CD14-positive monocyte (primary cell): ENCODE measurements around the gene DRGX. TPM values are rescaled to one million over a fixed set of nuclear protein-coding genes. Genes with fewer than 3 reads are reported as not detected.
A peak's percentile ranks its signal among the peaks of the same experiment; 100 is the strongest.

Experiments used
- DNase-seq, 3 donors: peaks; one replicate each; pipeline ENCODE4 v3.0.0-alpha.2; 2011 to 2022
- H2AFZ ChIP-seq: 2 replicates; pipeline ENCODE4 v1.6.0; 2012; ENCODE audit warnings: mild to moderate bottlenecking, low read depth, low read length, inconsistent platforms; ENCODE audit not compliant: insufficient read depth, poor library complexity, severe bottlenecking
- H3K27ac ChIP-seq, 2 donors: 1 replicate in 1 of 2; 2 replicates in 1 of 2; pipeline ENCODE4 v1.5.1; 2012 to 2013; ENCODE audit warnings: low read length in 2 of 2, control low read depth in 1 of 2, inconsistent platforms in 1 of 2, low read depth in 1 of 2, mild to moderate bottlenecking in 1 of 2
- H3K27me3 ChIP-seq, 2 donors: one replicate each; pipeline versions ENCODE4 v1.6.0 to v1.6.1; 2011 to 2013; ENCODE audit warnings: low read length in 2 of 2; ENCODE audit not compliant: control insufficient read depth in 2 of 2, insufficient read depth in 2 of 2
- H3K36me3 ChIP-seq, 2 donors: replicated peaks in 1 of 2; 1 replicate in 1 of 2; 2 replicates in 1 of 2; pipeline versions ENCODE4 v1.5.1 to v1.6.1; 2012 to 2013; ENCODE audit warnings: low read length in 2 of 2, control low read depth in 1 of 2, inconsistent platforms in 1 of 2, mild to moderate bottlenecking in 1 of 2; ENCODE audit not compliant: insufficient read depth in 2 of 2, control insufficient read depth in 1 of 2
- H3K4me1 ChIP-seq, 2 donors: 1 replicate in 1 of 2; 2 replicates in 1 of 2; pipeline versions ENCODE4 v1.5.1 to v1.6.1; 2012 to 2013; ENCODE audit warnings: low read length in 2 of 2, control low read depth in 1 of 2, inconsistent platforms in 1 of 2, mild to moderate bottlenecking in 1 of 2, moderate library complexity in 1 of 2; ENCODE audit not compliant: insufficient read depth in 2 of 2, control insufficient read depth in 1 of 2
- H3K4me2 ChIP-seq: replicated peaks from 2 replicates; pipeline ENCODE3; 2012; ENCODE audit warnings: low read length, moderate library complexity, mild to moderate bottlenecking; ENCODE audit not compliant: poor library complexity, severe bottlenecking; ENCODE audit errors: extremely low read depth
- H3K4me3 ChIP-seq, 3 experiments: fragments of 200-600 bp in 1 of 3; sonication (generic) in 1 of 3; replicated peaks in 1 of 3; 1 replicate in 2 of 3; 2 replicates in 1 of 3; pipeline ENCODE4 v1.5.1; 2011 to 2013; ENCODE audit warnings: low read length in 3 of 3, mild to moderate bottlenecking in 3 of 3, control low read depth in 2 of 3, low read depth in 2 of 3, inconsistent platforms in 1 of 3, moderate library complexity in 1 of 3
- H3K79me2 ChIP-seq: 2 replicates; pipeline ENCODE4 v1.6.0; 2012; ENCODE audit warnings: mild to moderate bottlenecking, control low read depth, inconsistent platforms, low read length, moderate library complexity; ENCODE audit not compliant: insufficient read depth
- H3K9ac ChIP-seq: 2 replicates; pipeline ENCODE4 v1.6.0; 2017; ENCODE audit warnings: low read length, mild to moderate bottlenecking; ENCODE audit not compliant: insufficient read depth, poor library complexity, severe bottlenecking
- H3K9me3 ChIP-seq, 2 donors: replicated peaks in 1 of 2; 1 replicate in 1 of 2; 2 replicates in 1 of 2; pipeline versions ENCODE4 v1.5.1 to v1.6.1; 2012 to 2013; ENCODE audit warnings: low read length in 2 of 2, control low read depth in 1 of 2; ENCODE audit not compliant: control insufficient read depth in 1 of 2, insufficient read depth in 1 of 2
- H4K20me1 ChIP-seq: 2 replicates; pipeline ENCODE4 v1.6.0; 2012; ENCODE audit warnings: mild to moderate bottlenecking, low read length, control low read depth, moderate library complexity; ENCODE audit not compliant: insufficient read depth
- H3K27ac Mint-ChIP-seq, 7 donors: one replicate each; pipeline ENCODE4 v1.8.0; 2020; ENCODE audit warnings: mild to moderate bottlenecking in 7 of 7, mixed read lengths in 7 of 7, moderate library complexity in 6 of 7, inconsistent platforms in 2 of 7
- H3K27me3 Mint-ChIP-seq, 3 donors: one replicate each; pipeline ENCODE4 v1.8.0; 2021 to 2022; ENCODE audit warnings: low read depth in 3 of 3, mild to moderate bottlenecking in 3 of 3, mixed read lengths in 3 of 3, moderate library complexity in 3 of 3, inconsistent platforms in 1 of 3
- H3K36me3 Mint-ChIP-seq, 2 donors: one replicate each; pipeline ENCODE4 v1.8.0; 2020; ENCODE audit warnings: mixed read lengths in 2 of 2, inconsistent platforms in 1 of 2, mild to moderate bottlenecking in 1 of 2
- H3K4me1 Mint-ChIP-seq: one replicate; pipeline ENCODE4 v1.8.0; 2020; ENCODE audit warnings: mild to moderate bottlenecking, mixed read lengths
- H3K4me3 Mint-ChIP-seq, 2 donors: one replicate each; pipeline ENCODE4 v1.8.0; 2020; ENCODE audit warnings: mild to moderate bottlenecking in 2 of 2, mixed read lengths in 2 of 2, moderate library complexity in 1 of 2
- H3K9me3 Mint-ChIP-seq, 7 donors: one replicate each; pipeline ENCODE4 v1.8.0; 2020 to 2022; ENCODE audit warnings: mixed read lengths in 7 of 7, mild to moderate bottlenecking in 6 of 7, moderate library complexity in 6 of 7, inconsistent platforms in 2 of 7
- WGBS: methylation state at CpG from one replicate; pipeline ENCODE4 v1.1.5; 2013; ENCODE audit warnings: missing lambda C conversion rate; ENCODE audit not compliant: insufficient coverage; 5-methylcytosine and 5-hydroxymethylcytosine counted together
- intact Hi-C, 2 donors: fragments of 100-400 bp; cut with micrococcal nuclease; formaldehyde crosslinking; loops; one replicate each; pipeline versions ENCODE4 v1.15.0 to v1.15.1; 2023
- polyA plus RNA-seq, 3 donors: library from polyadenylated mRNA; depleted of rRNA in 1 of 3; unstranded in 2 of 3; stranded (reverse) in 1 of 3; fragments of 300-500 nt in 2 of 3; fragments of >200 nt in 1 of 3; fragmentation: Illumina TruSeq in 2 of 3; gene quantifications; 1 replicate in 2 of 3; 2 replicates in 1 of 3; pipeline ENCODE4 v1.2.3, GENCODE V29; 2012 to 2021
- TF ChIP-seq, protein P1 (sequence below): fragments of 200-600 bp; IDR thresholded peaks from one replicate; pipeline ENCODE4 v1.8.0; 2022; ENCODE audit warnings: antibody characterized with exemption, mild to moderate bottlenecking

Gene DRGX
- polyA plus RNA-seq, 3 donors, result not detected

DNA sequence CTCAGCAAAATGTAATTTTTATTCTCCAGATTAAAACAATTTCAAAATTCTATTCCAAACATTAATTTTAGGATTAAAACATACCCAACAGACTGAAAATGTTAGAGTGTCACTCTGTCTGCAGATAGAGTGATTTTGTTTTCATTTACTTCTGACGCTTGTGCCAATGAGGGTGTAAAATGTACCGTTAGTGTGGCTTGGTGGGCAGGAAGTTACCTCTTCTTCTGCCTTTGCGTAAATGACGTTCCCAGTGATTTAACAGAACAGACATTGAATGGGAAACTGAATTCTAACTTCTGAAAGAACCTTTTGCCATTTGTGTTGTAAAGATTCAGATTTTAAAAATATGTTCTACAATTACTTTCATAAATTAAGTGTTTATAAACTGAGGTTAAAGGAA lies 47.0 kb upstream of the DRGX start:
- no peak for DNase-seq
- intact Hi-C loops, result no loop called here
- WGBS, result 11% methylated on average over 2 of the region's 4 CpGs
- peaks cover 11 to 14% of the 10 kb centered on the region in 2 donors for H3K4me1 ChIP-seq
- Mint-ChIP-seq H3K36me3 (no peaks in the 10 kb centered on the region), H3K27me3 (peaks cover 5 to 11% (median 7%) of the 10 kb centered on the region in 3 donors), H3K4me3 (no peak overlapping the region), H3K4me1 (peaks cover 21% of the 10 kb centered on the region), H3K9me3 (peaks cover 1 to 10% (median 4%) of the 10 kb centered on the region in 7 donors), H3K27ac (no peak overlapping the region)
- no peaks in the 10 kb centered on the region for H3K36me3 ChIP-seq
- no peak overlapping the region for H3K4me3 ChIP-seq
- no peak overlapping the region for H3K27ac ChIP-seq
- TF ChIP-seq, protein P1, sequence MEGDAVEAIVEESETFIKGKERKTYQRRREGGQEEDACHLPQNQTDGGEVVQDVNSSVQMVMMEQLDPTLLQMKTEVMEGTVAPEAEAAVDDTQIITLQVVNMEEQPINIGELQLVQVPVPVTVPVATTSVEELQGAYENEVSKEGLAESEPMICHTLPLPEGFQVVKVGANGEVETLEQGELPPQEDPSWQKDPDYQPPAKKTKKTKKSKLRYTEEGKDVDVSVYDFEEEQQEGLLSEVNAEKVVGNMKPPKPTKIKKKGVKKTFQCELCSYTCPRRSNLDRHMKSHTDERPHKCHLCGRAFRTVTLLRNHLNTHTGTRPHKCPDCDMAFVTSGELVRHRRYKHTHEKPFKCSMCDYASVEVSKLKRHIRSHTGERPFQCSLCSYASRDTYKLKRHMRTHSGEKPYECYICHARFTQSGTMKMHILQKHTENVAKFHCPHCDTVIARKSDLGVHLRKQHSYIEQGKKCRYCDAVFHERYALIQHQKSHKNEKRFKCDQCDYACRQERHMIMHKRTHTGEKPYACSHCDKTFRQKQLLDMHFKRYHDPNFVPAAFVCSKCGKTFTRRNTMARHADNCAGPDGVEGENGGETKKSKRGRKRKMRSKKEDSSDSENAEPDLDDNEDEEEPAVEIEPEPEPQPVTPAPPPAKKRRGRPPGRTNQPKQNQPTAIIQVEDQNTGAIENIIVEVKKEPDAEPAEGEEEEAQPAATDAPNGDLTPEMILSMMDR, result no peak
- no peak overlapping the region for H3K9ac ChIP-seq
- no peaks in the 10 kb centered on the region for H3K79me2 ChIP-seq
- H3K4me2 ChIP-seq, result no peak overlapping the region
- no peak overlapping the region for H2AFZ ChIP-seq
- no peaks in the 10 kb centered on the region for H3K9me3 ChIP-seq
- no peaks in the 10 kb centered on the region for H3K27me3 ChIP-seq
- no peaks in the 10 kb centered on the region for H4K20me1 ChIP-seq

DNA sequence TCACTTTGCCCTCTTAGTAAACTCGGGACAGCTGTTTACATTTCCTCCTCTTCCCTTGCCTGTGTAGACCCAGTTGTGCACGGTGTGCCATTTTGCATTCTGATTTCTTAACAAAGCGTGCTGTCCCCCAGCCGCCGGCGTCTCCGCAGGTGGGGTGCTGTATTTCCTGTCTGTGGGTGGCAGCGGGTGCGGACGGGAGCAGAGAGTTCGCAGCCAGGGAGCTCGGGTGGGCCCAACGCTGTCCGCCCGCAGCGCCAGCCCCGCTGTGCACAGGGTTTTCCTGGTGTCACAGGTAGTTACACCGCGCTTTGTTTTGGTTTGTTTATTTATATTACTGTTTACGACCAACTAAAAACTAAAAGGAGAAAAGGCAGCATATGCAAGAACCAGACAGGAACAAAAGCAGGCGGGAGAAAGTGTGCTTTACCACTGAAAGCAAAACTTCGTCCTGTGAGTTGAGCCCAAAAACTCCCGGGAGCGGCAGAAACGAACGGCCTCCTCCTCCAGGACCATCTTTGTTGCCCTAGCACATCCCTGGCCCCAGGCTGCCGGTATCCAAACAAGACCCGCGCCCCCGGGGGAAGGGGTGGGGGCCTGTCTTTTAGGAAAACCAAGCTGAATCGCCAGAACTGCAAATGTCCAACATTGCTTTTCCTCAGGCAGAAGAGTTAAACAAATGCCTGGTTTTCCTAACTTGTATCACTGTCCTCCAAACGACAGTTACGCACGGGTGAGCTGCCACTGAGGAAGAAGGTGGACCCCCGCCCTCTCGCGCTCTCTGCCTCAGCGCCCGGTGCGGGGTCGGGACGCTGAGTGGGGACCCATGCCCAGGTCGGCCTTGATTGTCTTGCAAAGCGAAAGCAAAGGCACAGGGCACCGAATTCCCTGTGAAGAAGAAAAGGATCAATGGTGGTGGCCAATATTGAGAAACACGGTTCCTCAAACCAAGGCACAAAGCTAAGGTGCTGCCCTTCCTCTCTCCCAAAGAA lies 45.9 kb upstream of the DRGX start:
- H3K4me3 Mint-ChIP-seq, result peak overlapping the region; percentile 63 to 80
- H2AFZ ChIP-seq, result peak overlapping the region; percentile 3
- TF ChIP-seq, protein P1, result no peak
- no peaks in the 10 kb centered on the region for H3K79me2 ChIP-seq
- intact Hi-C loops, result no loop called here
- H4K20me1 ChIP-seq, result no peaks in the 10 kb centered on the region
- no peak overlapping the region for H3K27ac Mint-ChIP-seq
- no peaks in the 10 kb centered on the region for H3K36me3 ChIP-seq
- no peaks in the 10 kb centered on the region for H3K27me3 ChIP-seq
- no peaks in the 10 kb centered on the region for H3K36me3 Mint-ChIP-seq
- H3K4me1 ChIP-seq, result peaks cover 11 to 14% of the 10 kb centered on the region in 2 donors
- no peak overlapping the region for H3K9ac ChIP-seq
- H3K27ac ChIP-seq, result no peak overlapping the region
- DNase-seq, result no peak
- WGBS, result 35% methylated on average over 20 of the region's 46 CpGs
- H3K27me3 Mint-ChIP-seq, result peaks cover 5 to 11% (median 7%) of the 10 kb centered on the region in 3 donors
- H3K4me3 ChIP-seq, result peak overlapping the region in 1 of 3 experiments; percentile 55
- no peaks in the 10 kb centered on the region for H3K9me3 ChIP-seq
- H3K4me1 Mint-ChIP-seq, result peaks cover 21% of the 10 kb centered on the region
- H3K9me3 Mint-ChIP-seq, result peaks cover 1 to 7% (median 3%) of the 10 kb centered on the region in 7 donors
- H3K4me2 ChIP-seq, result peak overlapping the region; percentile 69
